Islet precursor cell (in vitro differentiated cells): ENCODE results near the gene PDE1A.

ENCODE experiments used
- DNase-seq: peaks from one replicate; pipeline ENCODE4 v3.0.0-alpha.2; 2018

Gene PDE1A

DNA sequence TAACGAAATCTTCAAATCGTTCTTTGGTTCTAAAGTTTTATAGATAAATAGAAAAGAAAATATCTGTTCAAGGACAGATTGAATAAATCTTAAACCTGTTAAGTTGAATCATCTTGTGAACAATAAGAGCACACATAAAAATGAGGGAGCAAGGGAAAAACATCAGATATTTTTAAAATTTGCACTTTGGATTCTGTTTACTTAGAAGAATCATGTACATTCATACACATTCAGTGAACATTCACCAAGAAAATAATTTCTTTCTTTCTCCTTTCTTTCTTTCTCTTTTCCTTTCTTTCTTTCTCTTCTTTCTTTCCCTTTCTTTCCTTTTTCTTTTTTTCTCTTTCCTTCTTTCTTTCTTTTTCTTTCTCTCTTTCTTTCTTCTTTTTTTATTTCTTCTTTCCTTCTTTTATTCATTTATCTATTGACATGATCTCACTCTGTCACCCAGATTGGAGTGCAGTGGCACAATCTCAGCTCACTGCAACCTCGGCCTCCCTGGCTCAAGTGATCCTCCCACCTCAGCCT lies 164.9 kb downstream of the PDE1A start:
- DNase-seq: no peak

GRCh38 chr2:182259629-182260150 lies 167.1 kb downstream of the PDE1A start:
- DNase-seq: no peak

- DNase-seq: no peak
Measured at GRCh38 chr2:182252534-182252933, 174.3 kb downstream of the PDE1A start.

- no peak for DNase-seq
Measured at GRCh38 chr2:182248898-182249297, 177.9 kb downstream of the PDE1A start.

- no peak for DNase-seq
Measured at GRCh38 chr2:182248362-182248761, 178.5 kb downstream of the PDE1A start.

DNA sequence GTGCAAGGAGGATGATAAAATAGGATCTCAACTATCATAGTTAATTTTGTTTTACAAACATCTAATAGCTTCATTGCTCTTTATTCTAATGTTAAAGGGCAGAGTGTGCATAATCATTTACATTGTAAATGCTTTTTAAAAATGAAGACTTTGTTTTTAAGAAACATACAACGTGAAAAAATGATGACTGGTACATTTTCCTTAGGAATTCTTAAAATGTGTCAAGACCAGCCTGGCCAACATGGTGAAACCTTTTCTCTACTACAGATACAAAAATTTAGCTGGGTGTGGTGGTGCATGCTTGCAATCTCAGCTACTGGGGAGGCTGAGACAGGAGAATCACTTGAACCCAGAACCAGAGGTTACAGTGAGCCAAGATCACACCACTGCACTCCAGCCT lies 179.0 kb downstream of the PDE1A start:
- DNase-seq: no peak

DNA sequence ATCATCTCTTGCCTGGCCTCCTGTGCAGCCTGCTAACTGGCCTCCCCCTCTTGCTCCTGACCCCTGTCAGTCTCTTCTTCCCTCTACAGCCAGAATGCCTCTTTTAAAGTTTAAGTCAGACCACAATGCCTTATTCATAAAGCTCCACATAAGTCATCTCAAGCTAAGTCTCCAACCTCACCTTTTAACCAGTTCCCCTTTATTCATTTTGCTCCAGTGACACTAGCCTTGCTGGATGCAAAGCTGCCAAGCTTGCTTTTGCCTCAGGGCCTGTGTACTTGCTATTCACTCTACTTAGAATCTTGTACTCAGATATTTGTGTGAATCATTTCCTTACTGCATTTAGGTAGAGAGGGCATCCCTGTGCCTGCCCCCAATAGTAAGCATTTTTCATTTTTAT lies 180.9 kb downstream of the PDE1A start:
- no peak for DNase-seq

DNA sequence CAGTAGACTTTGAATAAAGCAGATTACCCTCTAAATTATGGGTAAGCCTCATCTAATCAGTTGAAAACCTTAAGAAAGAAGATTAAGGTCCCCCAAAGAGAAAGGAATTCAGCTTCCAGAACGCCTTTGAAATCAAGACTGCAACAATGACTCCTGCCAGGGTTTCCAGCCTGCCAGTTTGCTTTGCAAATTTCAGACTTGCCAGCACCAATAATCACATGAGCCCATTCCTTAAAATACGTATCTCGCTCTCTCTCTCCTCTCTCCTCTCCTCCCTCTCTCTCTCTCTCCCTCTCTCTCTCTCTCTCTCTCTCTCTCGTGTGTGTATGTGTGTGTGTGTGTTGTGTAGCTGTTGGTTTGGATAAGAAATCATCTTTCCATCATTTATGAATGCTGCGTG lies 184.2 kb downstream of the PDE1A start:
- no peak for DNase-seq

DNA sequence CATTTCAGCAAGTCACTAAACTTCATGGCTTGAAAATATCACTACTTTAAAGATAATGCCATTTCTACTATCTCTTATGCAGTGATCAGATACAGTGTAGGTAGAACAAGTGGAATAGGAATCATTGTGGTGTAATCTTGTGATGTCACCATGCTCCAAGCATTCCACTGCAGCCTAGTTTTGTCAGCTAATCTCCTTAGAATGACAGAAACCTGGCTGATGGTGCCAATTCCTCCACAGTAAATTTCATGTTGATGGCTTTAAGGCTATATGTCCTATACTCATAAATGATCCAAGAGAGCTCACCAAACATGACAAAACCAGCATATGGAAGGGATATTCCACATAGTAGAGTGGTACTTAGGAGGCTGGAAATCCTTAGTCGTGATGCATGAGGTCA lies 184.9 kb downstream of the PDE1A start:
- DNase-seq: no peak

DNA sequence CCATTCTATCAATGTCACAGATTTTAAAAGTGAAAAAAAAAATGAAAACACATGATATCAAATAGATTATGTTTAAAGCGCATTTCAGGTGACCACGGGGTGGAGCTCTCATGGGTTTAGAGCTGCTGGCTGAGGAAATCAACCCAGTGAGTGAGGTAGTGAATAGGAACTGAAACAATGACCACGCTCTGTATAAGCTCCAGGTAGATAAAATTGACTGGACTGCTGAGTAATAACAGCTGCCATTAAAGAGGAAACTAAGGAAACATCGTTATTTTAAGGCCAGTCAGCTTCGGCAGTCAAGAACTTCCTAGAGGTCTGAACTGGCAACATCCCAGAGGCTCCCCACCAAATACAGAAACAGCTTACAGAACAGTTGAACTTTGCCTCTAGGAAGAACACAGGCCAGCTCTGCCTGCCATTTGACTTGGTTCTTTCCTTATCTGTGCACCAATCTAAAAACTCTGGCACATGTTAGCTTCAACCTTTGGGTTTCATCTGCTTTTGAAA lies 185.9 kb downstream of the PDE1A start:
- DNase-seq: peak; percentile 59

GRCh38 chr2:182230561-182230960 lies 196.3 kb downstream of the PDE1A start:
- no peak for DNase-seq

GRCh38 chr2:182229297-182229696 lies 197.5 kb downstream of the PDE1A start:
- no peak for DNase-seq

DNA sequence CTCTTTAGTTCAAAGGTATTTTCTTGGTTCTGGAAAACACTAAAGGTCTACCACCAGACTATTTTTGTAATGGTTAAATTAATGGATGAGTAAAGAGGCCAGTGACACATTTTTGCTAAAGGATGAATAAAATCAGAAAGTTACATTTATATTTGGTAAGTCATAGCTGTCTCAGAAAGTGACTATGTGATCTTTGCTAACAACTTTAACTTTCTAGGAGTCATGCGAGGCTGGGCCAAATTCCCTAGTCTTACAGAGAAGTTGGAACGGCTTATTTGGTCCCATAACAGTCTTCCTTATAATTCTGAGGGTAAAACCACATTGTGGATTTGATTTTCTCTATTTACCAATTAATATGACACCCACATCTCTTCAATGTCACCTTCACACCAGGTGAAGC lies 198.1 kb downstream of the PDE1A start:
- DNase-seq: no peak

DNA sequence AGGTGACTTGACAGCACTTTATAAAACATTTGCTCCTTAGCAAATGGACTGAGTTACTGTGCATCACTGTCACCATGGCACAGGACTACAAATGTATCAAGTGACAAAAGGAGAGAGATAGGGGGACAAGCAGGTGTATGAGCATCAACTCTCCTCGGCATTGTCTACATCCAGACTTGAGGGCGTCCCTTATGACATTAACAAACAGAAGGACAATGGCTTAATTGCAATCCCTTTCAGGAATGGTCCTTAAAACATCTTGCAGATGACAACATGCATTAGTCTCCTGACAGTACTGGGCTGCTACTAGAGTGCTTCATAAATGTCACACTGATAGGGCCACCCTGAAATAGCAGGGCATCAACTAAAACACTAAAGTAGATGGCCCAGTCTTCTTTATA lies 198.8 kb downstream of the PDE1A start:
- DNase-seq: no peak

GRCh38 chr2:182226807-182227206 lies 200.0 kb downstream of the PDE1A start:
- DNase-seq: no peak

DNA sequence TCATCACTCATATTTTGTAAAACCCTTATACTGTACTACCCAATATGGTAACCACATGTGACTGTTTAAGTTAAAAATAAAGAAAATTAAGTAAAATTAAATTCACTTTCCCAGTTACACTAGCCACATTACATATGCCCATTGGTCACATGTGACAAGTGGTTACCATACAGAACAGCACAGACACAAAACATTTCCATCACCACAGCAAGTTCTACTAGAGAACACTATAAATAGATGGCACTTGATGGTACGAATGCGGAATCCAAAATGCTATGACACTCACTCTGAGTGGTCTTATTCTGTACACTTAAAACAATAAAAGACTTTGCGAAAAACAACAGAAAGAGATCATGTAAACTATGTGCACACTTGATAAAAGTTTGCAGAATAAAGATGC lies 202.2 kb downstream of the PDE1A start:
- DNase-seq: no peak

DNA sequence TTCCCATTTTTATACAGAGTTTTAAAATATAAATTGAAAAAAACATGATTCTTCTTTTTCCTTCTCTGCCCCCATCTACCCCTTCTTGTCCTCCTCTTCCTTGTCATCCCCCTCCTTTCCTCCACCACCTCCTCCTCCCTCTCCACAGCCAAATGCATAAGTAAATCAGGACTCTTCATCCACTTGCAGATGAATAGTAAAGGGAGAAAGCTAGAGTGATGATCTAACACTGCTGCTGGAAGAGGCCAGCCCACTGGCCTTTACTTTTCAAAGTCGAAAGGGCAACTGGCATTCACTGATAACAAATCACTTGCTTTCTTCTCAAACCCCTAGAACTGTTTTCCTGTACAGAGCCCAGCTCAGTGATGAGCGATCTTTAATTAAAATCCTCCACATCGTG lies 205.8 kb downstream of the PDE1A start:
- no peak for DNase-seq

DNA sequence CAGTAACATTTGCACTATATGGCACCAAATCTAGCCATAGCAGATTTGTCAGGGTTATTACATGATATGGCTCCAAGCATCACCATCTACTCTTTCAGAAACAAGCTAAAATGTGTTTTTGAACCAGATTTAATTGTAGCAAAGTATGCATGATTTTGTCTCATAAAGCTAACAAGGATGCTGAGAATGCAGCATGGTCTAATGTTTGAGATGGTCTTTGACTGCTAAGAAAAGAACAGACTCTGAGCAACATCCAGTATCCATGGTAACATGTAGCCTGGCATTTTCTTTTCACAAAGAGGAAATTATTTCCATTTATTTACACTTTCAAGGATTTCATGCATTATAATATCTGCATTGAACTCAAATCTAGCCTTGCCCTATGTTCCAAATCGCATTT lies 206.5 kb downstream of the PDE1A start:
- DNase-seq: no peak

DNA sequence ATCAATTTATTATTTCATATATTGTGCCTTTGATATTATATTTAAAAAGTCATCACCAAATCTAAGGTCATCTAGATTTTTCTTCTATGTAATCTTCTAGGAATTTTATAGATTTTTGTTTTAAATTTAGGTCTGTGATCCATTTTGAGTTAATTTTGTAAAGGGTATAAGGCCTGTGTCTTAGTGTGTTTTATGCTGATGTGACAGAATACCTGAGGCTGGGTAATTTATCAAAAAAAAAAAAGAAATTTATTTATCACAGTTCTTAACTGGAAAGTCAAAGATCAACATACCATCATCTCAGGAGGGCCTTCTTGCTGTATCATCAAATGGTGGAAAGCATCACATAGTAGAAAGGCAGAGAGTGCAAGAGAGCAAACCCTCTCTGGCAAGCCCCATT lies 216.2 kb downstream of the PDE1A start:
- DNase-seq: no peak

- no peak for DNase-seq
Measured at GRCh38 chr2:182208421-182208820, 218.4 kb downstream of the PDE1A start.

DNA sequence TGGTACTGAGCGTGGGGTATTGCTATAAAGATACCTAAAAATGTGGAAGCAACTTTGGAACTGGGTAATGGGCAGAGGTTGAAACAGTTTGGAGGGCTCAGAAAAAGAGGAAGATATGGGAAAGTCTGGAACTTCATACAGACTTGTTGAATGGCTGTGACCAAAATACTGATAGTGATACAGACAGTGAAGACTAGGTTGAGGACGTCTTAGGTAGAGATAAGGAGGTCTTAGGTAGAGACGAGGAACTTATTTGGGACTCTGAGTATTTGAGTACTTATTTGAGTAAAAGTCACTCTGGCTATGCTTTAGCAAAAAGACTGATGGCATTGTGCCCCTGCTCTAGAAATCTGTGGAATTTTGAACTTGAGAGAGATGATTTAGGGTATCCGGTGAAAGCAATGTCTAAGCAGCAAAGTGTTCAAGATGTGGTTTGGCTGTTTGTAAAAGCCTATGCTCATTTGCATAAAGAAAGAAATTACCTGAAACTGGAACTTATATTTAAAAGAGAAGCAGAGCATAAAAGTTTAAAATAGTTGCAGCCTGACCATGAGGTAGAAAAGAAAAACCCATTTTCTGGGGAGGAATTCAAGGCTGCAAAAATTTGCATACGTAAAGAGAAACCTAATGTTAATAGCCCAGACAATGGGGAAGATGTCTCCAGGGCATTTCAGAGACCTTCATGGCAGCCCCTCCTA lies 219.6 kb downstream of the PDE1A start:
- no peak for DNase-seq

DNA sequence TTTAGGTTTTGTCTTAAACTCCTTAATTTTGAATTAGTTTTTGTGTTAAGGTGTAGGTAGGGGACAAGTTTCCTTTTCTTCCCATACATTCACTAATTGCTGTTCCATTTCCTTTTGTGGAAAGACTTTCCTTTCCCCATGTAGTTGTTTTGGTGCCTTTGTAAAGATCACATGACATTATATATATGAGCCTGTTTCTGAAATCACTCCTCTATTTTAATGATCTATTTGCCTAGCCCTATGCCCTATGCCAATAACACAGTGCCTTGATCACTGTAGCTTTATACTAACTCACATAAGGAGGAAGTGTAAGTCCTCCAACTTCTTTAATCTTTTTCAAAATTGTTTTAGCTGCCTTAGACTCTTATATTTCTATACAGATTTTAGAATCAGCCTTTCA lies 229.3 kb downstream of the PDE1A start:
- DNase-seq: no peak

DNA sequence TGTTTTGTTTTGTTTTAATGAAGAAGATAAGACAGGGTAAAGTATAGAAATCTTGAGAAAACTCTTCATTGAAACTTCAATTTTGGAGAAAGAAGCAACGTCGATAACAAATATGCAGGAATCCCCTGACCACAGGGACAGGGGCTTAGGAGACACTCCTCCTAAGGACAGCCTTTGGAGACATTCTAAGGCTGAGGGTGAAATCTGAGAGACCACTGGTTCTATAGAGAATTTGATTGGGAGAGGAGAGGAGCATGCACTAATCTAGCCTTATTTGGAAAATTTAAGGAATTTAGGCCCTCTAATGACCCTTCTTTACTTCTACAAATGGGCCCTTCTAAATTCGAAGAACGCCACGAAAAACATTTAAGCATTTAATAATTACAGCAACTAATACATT lies 233.5 kb downstream of the PDE1A start:
- no peak for DNase-seq

DNA sequence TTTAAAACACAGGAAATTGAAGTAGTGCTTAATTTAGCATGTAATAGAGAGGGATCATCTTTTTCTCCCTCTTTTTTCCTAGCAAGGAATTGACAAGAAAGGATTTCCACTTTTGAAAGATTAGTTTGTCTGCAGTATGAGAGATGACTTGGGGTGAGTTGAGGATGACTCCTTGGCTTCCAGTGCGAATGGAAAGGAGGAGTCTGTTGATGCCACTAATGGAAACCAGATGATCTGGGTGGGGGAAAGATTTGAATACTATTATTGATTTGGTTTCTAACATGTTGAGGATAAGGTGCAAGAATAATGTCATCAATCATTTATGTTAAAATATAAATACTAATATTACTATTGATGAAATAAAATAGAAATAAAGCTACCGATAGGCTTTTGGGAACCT lies 235.8 kb downstream of the PDE1A start:
- DNase-seq: no peak

DNA sequence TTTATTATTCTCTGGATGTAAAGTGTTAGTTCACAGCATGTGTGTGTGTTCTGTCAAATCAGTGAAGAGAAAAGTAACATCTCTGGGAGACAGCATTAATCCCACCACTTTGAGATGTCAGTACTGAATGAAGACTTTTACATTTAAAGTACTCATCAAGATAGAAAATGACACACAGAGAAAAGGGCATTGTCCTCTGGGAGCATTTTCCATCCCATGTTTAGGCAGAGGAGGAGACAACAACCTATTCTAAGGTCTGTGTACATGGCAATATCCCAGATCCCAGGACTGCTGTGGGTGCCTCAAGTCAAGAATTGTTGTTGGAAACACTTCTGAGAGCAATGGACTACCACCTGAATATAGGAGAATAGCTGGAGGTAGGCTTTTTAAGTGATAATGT lies 239.7 kb downstream of the PDE1A start:
- no peak for DNase-seq
